NB4 (cell line): ENCODE measurements around the gene MPRIP.

Experiments used
- MYC ChIP-seq: IDR thresholded peaks from 2 replicates; pipeline ENCODE4 v1.6.1; 2011; ENCODE audit warnings: low read depth, low read length
- POLR2A ChIP-seq: IDR thresholded peaks from 2 replicates; pipeline ENCODE4 v1.6.1; 2011; ENCODE audit warnings: mild to moderate bottlenecking; ENCODE audit not compliant: insufficient read length; ENCODE audit errors: extremely low read depth
- TF ChIP-seq, protein P1 (sequence below): IDR thresholded peaks from one replicate; pipeline ENCODE4 v1.5.1; 2012; ENCODE audit warnings: low read depth, low read length
- TF ChIP-seq, protein P2 (sequence below): IDR thresholded peaks from 2 replicates; pipeline ENCODE4 v1.6.1; 2011; ENCODE audit warnings: low read depth, low read length

DNA sequence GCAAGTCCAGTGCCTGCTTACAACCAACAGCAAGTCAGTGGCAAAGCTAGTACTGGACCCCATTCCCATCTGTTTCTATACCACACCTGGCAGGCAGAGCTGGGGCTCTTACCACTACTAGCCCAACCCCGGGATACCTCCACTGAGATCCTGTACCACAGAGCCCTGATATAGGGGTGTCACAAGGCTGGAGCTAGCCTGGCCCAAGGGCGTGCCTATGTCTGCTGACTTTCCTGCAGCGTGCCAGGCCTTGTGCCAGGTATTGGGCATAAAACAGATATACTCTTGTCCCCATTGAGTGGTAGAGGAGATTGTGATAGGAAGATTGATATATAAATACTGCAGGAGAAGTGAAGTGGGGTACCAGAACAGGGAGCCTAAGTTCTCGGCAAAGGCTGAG, 119.5 kb downstream of the MPRIP start:
- TF ChIP-seq, protein P1, sequence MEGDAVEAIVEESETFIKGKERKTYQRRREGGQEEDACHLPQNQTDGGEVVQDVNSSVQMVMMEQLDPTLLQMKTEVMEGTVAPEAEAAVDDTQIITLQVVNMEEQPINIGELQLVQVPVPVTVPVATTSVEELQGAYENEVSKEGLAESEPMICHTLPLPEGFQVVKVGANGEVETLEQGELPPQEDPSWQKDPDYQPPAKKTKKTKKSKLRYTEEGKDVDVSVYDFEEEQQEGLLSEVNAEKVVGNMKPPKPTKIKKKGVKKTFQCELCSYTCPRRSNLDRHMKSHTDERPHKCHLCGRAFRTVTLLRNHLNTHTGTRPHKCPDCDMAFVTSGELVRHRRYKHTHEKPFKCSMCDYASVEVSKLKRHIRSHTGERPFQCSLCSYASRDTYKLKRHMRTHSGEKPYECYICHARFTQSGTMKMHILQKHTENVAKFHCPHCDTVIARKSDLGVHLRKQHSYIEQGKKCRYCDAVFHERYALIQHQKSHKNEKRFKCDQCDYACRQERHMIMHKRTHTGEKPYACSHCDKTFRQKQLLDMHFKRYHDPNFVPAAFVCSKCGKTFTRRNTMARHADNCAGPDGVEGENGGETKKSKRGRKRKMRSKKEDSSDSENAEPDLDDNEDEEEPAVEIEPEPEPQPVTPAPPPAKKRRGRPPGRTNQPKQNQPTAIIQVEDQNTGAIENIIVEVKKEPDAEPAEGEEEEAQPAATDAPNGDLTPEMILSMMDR: no peak
- TF ChIP-seq POLR2A: no peak
- no peak for TF ChIP-seq MYC
- TF ChIP-seq, protein P2, sequence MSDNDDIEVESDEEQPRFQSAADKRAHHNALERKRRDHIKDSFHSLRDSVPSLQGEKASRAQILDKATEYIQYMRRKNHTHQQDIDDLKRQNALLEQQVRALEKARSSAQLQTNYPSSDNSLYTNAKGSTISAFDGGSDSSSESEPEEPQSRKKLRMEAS: no peak
